Sigmoid colon (tissue), 7 donors: Measurements from ENCODE around the gene OR1M1. TPM values are rescaled to one million over a fixed set of nuclear protein-coding genes. Genes with fewer than 3 reads are reported as not detected.
A peak's percentile ranks its signal among the peaks of the same experiment; 100 is the strongest.

Experiments
- DNase-seq: peaks from one replicate; pipeline ENCODE4 v3.0.0-alpha.2; 2019
- H3K27ac ChIP-seq, 4 donors: fragments of 200-600 bp; sonication (generic); one replicate each; pipeline ENCODE4 v1.5.1; 2016 to 2019; ENCODE audit warnings: mild to moderate bottlenecking in 1 of 4
- H3K27me3 ChIP-seq, 3 donors: fragments of 200-600 bp; sonication (generic); one replicate each; pipeline ENCODE4 v1.5.1; 2019; ENCODE audit warnings: mild to moderate bottlenecking in 1 of 3
- H3K36me3 ChIP-seq, 4 donors: fragments of 200-600 bp; sonication (generic); one replicate each; pipeline ENCODE4 v1.5.1; 2016 to 2019
- H3K4me1 ChIP-seq, 4 donors: fragments of 200-600 bp; sonication (generic); one replicate each; pipeline ENCODE4 v1.5.1; 2017 to 2019
- H3K4me3 ChIP-seq, 4 donors: fragments of 200-600 bp; sonication (generic); one replicate each; pipeline ENCODE4 v1.5.1; 2017 to 2019; ENCODE audit warnings: mild to moderate bottlenecking in 2 of 4, moderate library complexity in 1 of 4
- H3K9me3 ChIP-seq, 4 donors: fragments of 200-600 bp in 3 of 4; sonication (generic) in 3 of 4; one replicate each; pipeline versions ENCODE4 v1.5.1 to v1.6.1; 2013 to 2019
- EP300 ChIP-seq, 4 donors: sonication (generic); formaldehyde crosslinking; IDR thresholded peaks; one replicate each; pipeline ENCODE4 v1.6.1; 2017; ENCODE audit warnings: antibody characterized with exemption in 4 of 4
- POLR2A ChIP-seq, 2 donors: fragments of 450-650 bp; IDR thresholded peaks; one replicate each; pipeline ENCODE4 v1.6.1; 2016; ENCODE audit warnings: antibody characterized with exemption in 2 of 2, mild to moderate bottlenecking in 2 of 2, moderate library complexity in 2 of 2
- POLR2AphosphoS5 ChIP-seq, 4 donors: sonication (generic); formaldehyde crosslinking; IDR thresholded peaks; one replicate each; pipeline ENCODE4 v1.6.1; 2017; ENCODE audit warnings: antibody characterized with exemption in 4 of 4
- WGBS, 2 donors: extraction: QIAGEN DNeasy Blood & Tissue Kit; methylation state at CpG; one replicate each; pipeline ENCODE4 v1.1.7; 2013; 5-methylcytosine and 5-hydroxymethylcytosine counted together
- intact Hi-C: fragments of 100-400 bp; cut with DNase I; formaldehyde crosslinking; loops from one replicate; pipeline ENCODE4 v1.15.1; 2023
- polyA plus RNA-seq, 3 donors: library from polyadenylated mRNA; stranded (reverse); fragments of 200-250 nt; gene quantifications; one replicate each; pipeline ENCODE4 v1.2.3, GENCODE V29; 2013
- total RNA-seq, 4 donors: library from RNA; depleted of rRNA; stranded (reverse); fragments of >200 nt; gene quantifications; one replicate each; pipeline ENCODE4 v1.1.0, GENCODE V29; 2016
- TF ChIP-seq, protein P1 (sequence below), 4 experiments: fragments of 450-650 bp in 3 of 4; fragments of 200-600 bp in 1 of 4; IDR thresholded peaks; one replicate each; pipeline ENCODE4 v1.5.1; 2016 to 2019; ENCODE audit warnings: antibody characterized with exemption in 4 of 4, mild to moderate bottlenecking in 3 of 4, moderate library complexity in 2 of 4
- donor health status: healthy with polysubstance abuse.
- donor health status: Bipolar disorder and iron deficiency.
- donor health status: healthy.

The OR1M1 gene
- total and polyA plus RNA-seq, 7 donors = not detected

- no peaks in the 10 kb centered on the region for H3K36me3 ChIP-seq
- intact Hi-C loops = no loop called here
- H3K9me3 ChIP-seq = no peaks in the 10 kb centered on the region
- H3K4me3 ChIP-seq = no peak overlapping the region
- H3K27ac ChIP-seq = no peak overlapping the region
- TF ChIP-seq POLR2AphosphoS5 (IDR thresholded peaks at IDR 0.05) = no peak
- TF ChIP-seq, protein P1, sequence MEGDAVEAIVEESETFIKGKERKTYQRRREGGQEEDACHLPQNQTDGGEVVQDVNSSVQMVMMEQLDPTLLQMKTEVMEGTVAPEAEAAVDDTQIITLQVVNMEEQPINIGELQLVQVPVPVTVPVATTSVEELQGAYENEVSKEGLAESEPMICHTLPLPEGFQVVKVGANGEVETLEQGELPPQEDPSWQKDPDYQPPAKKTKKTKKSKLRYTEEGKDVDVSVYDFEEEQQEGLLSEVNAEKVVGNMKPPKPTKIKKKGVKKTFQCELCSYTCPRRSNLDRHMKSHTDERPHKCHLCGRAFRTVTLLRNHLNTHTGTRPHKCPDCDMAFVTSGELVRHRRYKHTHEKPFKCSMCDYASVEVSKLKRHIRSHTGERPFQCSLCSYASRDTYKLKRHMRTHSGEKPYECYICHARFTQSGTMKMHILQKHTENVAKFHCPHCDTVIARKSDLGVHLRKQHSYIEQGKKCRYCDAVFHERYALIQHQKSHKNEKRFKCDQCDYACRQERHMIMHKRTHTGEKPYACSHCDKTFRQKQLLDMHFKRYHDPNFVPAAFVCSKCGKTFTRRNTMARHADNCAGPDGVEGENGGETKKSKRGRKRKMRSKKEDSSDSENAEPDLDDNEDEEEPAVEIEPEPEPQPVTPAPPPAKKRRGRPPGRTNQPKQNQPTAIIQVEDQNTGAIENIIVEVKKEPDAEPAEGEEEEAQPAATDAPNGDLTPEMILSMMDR (IDR thresholded peaks at IDR 0.05) = no peak
- no peak for TF ChIP-seq EP300 (IDR thresholded peaks at IDR 0.05)
- TF ChIP-seq POLR2A (IDR thresholded peaks at IDR 0.05) = no peak
- no peaks in the 10 kb centered on the region for H3K4me1 ChIP-seq
- H3K27me3 ChIP-seq = peaks cover 0 to 21% (median 0%) of the 10 kb centered on the region in 3 donors
- WGBS, 2 donors = 25 to 81% methylated on average over 1 of the region's 1 CpG
- no peak for DNase-seq
These were observed 44.1 kb downstream of the OR1M1 start for GRCh38 chr19:9130965-9131364.

- no peak for DNase-seq
- Histone ChIP-seq H3K4me1 (no peaks in the 10 kb centered on the region), H3K36me3 (no peaks in the 10 kb centered on the region), H3K4me3 (no peak overlapping the region), H3K9me3 (no peaks in the 10 kb centered on the region), H3K27ac (no peak overlapping the region), H3K27me3 (peaks cover 0 to 13% (median 0%) of the 10 kb centered on the region in 3 donors)
- TF ChIP-seq, protein P1 (IDR thresholded peaks at IDR 0.05) = no peak
- TF ChIP-seq EP300 (IDR thresholded peaks at IDR 0.05) = no peak
- TF ChIP-seq POLR2A (IDR thresholded peaks at IDR 0.05) = no peak
- TF ChIP-seq POLR2AphosphoS5 (IDR thresholded peaks at IDR 0.05) = no peak
- intact Hi-C loops = no loop called here
- 62 to 64% methylated on average over 5 of the region's 5 CpGs for WGBS, 2 donors
These were observed 45.6 kb downstream of the OR1M1 start for GRCh38 chr19:9132422-9132821.

DNA sequence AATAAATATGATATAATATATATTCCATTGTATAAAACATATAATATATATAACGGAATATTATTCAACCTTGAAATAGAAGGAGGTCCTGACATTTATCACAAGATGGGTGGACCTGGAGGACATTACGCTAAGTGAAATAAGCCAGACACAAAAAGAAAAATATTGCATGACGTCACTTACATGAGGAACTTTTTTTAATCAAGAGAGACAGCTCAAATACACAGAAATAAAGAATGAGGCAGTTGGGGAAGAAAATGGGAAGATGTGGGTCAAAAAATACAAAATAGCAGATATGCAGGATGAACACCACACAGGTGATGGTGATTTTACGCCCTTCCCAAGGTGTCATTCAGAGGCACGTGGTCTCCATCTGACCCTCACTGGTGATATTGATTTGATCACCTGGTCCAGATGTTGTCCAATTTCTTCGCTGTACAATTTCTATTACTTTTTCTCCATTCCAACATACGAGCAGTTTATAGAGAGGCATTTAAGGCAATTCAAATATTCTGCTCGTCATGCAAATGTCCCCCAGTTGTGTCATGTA is 52.8 kb downstream of the OR1M1 start:
- Histone ChIP-seq H3K9me3 (peaks cover 0 to 2% (median 0%) of the 10 kb centered on the region in 4 donors), H3K27ac (peak overlapping the region; percentile 85 to 93 (median 92)), H3K36me3 (no peaks in the 10 kb centered on the region), H3K27me3 (no peaks in the 10 kb centered on the region), H3K4me3 (peak overlapping the region; percentile 74 to 94 (median 84)), H3K4me1 (peaks cover 0 to 28% (median 14%) of the 10 kb centered on the region in 4 donors)
- WGBS, 2 donors = 29 to 33% methylated on average over 8 of the region's 8 CpGs
- no peak for DNase-seq
- intact Hi-C loops = loop anchor here (2.0 to 10.0 kb wide), 4 partner anchors 169 to 658 kb away; partner anchors contain the start of genes ZNF426, ZNF562 and ZNF699
- TF ChIP-seq, protein P1 (IDR thresholded peaks at IDR 0.05) = no peak
- TF ChIP-seq EP300 (IDR thresholded peaks at IDR 0.05) (no peak), POLR2A (IDR thresholded peaks at IDR 0.05) (no peak), POLR2AphosphoS5 (IDR thresholded peaks at IDR 0.05) (no peak)

DNA sequence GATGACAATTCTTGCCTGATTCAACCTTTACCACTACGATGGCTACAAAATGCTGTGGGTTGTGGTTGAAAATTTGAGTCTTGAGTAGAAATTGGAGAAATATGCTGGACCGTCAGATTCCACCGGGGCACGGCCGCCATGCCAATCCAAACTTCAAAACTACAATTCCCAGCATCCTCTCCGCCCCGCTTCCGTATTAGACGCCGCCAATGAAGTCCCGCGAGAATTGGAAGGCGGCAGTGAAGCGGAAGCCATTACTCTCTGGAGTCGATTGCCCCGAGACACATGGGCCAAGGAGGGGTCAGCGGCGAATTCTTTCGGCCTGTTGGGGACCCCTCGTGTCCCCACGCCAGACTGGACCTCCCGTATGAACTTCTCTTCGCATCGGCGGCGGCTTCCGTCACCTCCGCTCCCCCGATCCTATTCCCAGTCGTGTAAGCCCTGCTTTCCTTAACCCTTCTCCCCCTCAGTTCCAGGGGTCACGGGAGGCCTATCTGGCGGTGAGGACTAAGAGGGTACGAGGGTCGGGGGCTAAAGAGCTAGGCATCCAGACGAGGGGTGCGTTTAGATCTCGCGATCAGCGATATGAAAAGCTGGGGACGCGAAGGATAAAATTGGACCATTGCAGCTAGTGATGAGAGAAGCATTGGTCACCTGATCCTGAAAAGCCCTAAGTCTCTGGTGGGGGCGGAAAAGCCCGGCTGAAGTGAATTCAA is 53.5 kb downstream of the OR1M1 start, which contains the start of gene ZNF317:
Gene ZNF317 (plus strand): TSS at position 239 of the 716 bp plus-strand sequence. CDS start 15,620 bp downstream, outside the sequence.
- whole genome bisulfite sequencing, 2 donors = 0% methylated on average over 43 of the region's 43 CpGs
- peak within 1 kb of the TSS; percentile 74 to 94 (median 84) for H3K4me3 ChIP-seq
- H3K27me3 ChIP-seq = no peaks in the 10 kb centered on the region
- peak within 1 kb of the TSS; percentile 85 to 93 (median 92) for H3K27ac ChIP-seq
- intact Hi-C loops = loop anchor here (2.0 to 10.0 kb wide), 2 partner anchors 168 to 534 kb away; partner anchors contain the start of genes ZNF562 and ZNF699
- TF ChIP-seq, protein P1 (IDR thresholded peaks at IDR 0.05) = no peak
- peak in 1 of 2 donors; percentile 57 for TF ChIP-seq POLR2A (IDR thresholded peaks at IDR 0.05)
- peak; percentile 65 to 79 (median 74) for TF ChIP-seq POLR2AphosphoS5 (IDR thresholded peaks at IDR 0.05)
- TF ChIP-seq EP300 (IDR thresholded peaks at IDR 0.05) = no peak
- H3K36me3 ChIP-seq = peaks cover 0 to 4% (median 0%) of the 10 kb centered on the region in 4 donors
- DNase-seq = peak; percentile 96
- peaks cover 0 to 28% (median 14%) of the 10 kb centered on the region in 4 donors for H3K4me1 ChIP-seq
- peaks cover 0 to 7% (median 5%) of the 10 kb centered on the region in 4 donors for H3K9me3 ChIP-seq
